GM21360 (cell line): Measurements from ENCODE around the gene ATF3.
"Not testable (repeated sequence)": the region's sequence is repeated elsewhere in the genome, so short reads cannot be mapped to it uniquely, and the experiment has no call there.

Experiments used
- ATAC-seq: cut with Tn5 transposase; IDR thresholded peaks from one replicate; pipeline ENCODE4 v1.9.1; 2021; ENCODE audit warnings: mild to moderate bottlenecking, moderate library complexity; ENCODE audit not compliant: unreplicated experiment

ATF3 gene

DNA sequence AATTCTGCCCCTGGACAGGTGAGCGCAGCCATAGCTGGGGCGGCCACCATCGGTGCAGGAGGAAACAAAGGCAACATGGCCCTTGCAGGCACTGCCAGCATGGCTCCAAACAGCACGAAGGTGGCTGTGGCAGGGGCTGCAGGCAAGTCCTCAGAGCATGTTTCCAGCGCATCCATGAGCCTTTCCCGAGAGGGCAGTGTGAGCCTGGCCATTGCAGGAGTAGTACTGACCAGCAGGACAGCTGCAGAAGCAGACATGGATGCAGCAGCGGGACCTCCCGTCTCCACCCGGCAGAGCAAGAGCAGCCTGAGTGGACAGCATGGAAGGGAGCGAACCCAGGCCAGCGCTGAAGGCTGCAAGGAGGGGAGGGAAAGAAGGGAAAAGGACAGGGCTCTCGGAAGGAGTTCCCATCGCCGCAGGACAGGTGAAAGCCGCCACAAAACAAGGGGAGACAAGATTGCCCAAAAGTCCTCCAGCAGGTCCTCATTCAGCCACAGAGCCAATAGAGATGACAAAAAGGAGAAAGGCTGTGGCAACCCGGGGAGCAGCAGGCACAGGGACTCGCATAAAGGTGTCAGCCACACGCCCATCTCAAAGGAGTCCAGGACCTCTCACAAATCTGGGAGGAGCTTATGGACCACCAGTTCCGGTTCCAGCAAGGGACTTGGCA is 17.4 kb downstream of the ATF3 start:
- no peak for ATAC-seq

- ATAC-seq: no peak
Measured at GRCh38 chr1:212628046-212628445, 19.5 kb downstream of the ATF3 start.

- ATAC-seq: no peak
Measured at GRCh38 chr1:212628813-212629415, 20.4 kb downstream of the ATF3 start.

DNA sequence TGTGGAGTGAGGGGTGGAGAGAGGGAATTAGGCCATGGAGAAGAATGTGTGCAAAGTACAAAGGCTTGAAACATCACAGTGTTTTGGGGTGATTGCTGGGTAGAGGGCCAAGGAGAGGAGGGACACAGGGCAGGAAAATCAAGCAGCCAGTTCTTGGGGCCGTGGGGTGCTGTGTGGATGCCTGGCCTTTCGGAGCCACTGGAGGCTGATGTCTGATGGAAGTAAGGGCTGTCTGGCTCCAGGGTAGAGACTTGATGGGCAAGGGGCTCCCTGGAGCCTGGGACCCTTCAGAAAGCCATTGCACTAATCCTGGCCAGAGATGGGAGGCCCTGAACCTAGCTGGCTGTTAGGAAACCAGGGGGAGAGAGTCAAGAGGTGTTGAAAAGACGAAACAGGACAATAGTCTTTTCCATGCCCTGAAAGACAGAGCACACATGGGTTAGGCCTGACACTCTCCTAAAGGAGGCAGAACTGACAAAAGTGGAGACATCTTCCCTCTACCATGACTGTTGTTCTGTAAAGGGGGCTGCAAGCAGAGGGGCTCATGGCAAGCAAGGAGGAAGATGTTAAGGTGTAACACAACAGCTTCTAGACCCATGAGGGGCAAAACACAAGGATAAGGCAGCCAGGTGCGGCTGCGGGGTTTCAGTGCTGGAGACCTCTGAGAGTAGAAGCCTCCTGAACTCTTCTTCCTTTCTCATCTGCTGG is 21.0 kb downstream of the ATF3 start:
- no peak for ATAC-seq

DNA sequence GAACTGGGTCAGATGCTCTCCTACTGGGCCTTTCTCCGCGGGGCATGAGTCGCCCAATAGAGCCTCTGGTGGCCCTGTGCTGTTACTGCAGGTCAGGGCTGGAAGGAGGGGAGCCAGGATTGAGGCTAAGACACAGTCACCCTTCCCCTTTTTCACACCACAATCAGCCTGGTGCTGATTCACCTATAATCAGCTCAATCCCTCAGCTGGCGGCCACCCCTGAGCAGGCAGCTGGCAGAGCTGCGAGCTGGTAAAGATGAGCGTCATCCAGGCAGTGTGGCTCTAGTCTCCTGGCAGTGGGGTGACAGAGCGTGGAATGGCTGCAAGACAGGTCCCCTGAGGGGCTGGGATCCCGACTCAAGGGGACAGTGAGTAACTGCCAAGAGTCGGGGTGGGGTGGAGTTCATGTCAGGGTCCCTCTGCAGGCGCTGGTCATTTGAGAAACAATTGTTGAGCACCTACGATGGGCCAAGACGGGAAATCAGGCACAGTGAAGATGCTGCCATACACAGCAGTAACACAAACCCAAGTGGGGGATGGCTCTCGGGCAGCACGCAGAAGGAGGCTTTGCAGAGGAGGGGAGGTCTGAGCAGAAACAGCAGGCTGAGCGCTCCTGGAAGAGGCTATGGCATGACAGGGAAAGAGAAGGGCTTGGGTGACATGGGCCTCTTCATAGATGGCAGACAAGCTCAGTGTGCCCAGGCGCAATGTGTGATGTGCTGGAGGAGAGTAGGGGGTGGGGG is 21.8 kb downstream of the ATF3 start:
- peak; percentile 93 for ATAC-seq

DNA sequence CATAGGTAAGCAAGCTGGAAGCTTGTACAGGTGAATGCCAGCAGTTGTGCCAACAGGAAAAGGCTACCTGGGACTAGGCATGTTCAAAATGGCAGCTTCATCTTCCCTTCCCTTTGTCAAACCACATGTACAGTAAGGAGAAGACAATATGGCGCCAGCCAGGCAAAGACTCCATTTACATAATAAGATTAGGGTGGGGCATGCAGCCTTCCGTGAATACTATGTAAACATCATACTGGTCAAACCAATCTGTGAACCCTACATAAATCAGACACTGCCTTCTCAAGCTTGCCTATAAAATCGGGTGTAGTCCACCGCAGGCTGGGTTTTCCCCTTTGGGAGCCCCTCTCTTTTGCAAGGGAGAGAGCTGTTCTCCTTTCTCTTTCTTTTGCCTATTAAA is 24.6 kb downstream of the ATF3 start:
- ATAC-seq: no peak

DNA sequence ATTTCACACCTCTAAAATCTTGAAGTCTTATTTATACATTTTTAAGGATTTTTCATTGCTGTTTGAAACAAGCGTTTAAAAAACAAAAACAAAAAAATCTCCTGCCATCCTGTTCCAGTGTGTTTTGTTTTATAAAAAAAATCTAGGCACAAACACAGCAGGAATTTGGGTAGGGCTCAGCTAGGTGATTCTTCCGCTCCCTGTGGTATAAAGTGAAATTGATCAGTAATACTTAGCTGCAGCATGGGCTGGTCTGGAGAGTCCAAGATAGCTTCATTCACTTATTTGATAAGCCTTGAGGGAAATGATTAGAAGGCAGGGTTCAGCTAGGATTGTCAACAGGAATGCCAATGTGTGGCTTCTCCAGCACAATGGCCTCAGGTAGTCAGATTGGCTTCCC is 25.7 kb downstream of the ATF3 start:
- no peak for ATAC-seq

GRCh38 chr1:212635141-212635631 is 26.6 kb downstream of the ATF3 start:
- no peak for ATAC-seq

DNA sequence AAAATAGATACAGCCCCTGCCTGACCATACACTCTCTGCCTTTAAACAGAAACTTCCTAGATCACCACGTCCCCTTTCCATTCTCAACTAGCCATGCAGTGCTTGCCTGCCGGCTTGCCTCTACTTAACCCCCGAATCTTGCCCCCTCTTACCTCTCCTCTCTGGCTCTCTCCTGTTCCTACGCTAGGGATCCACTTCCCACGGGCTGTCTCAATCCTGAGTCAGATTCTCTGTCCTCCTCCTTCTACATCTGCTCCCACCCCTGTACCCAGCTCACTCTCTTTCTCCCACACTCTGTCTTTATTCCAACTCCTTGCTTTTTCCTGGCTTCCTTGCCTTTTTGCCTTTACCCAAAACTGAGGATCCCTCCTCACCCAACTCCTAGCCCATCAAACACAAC is 29.3 kb downstream of the ATF3 start:
- ATAC-seq: no peak

DNA sequence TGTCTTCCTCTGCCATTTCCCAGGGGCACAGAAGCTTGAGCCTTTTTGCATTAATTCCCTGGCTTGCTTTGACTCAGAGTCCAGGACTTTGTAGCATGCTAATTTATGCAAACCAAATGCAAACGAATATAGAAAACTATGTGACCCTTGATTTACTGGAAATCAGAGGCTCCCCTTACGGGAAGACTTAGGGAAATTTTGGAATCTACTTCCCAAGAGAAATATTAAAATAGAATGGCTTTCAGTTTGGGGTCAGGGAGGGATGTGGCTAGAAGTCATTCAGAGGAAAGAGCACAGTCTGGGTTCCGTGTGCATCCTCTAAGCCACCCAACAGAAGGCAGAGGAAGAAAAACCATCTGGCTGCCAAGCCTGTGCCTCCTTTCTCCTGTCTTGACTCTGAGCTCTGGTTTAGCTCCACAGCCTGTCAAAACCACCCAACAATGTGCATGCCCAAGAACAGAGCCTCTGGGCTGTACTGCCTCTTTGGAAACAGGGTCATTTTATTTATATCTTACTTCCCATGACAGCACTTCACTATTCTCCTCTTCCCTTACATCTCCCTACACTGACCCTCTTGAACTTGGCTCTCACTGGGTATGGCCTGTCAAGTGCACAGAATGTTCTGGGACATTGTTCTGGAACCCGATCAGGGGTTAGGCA is 30.1 kb downstream of the ATF3 start:
- no peak for ATAC-seq

DNA sequence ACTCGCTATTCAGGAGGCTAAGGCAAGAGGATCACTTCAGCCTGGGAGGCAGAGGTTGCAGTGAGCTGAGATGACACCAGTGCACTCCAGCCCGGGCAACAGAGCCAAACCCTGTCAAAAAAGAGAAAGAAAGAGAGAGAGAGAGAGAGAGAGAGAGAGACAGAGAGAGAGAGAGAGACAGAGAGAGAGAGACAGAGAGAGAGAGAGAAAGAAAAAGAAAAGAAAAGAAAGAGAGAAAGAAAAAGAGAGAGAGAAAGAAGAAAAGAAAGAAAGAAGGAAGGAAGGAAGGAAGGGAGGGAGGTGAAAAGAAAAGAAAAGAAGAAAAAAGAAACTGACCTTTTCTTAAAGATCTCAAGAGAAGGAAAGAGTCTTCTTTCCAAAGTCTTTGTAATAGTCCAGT is 31.0 kb downstream of the ATF3 start:
- ATAC-seq: not testable (repeated sequence)

DNA sequence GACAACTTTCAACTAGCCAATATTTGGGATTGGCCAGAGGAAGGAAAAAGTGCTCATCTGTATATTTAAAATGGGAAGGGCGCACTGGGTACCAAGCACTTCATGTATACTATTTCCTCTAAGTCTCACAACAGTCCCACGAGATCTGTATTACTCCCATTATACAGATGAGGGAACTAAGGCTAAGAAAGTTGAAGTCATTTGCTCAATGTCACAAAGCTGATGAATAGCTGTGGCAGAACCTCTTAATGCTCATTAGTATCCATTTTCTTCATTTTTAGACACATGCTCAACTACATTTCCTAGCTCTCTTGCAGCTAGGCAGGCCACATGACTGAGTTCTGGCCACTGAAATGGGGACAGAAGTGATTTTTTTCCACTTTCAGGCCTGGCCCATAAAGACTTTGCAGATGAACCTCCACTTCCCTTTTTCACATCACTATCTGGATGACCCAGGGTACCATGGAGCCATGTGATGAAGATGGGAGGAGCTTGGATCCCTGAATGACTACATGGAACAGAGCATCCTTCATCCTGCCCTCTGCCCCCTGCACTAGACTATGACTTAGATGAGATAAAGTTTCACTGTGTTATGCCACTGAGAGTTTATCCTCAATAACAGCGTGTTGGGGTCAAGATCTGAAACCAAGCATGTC is 31.8 kb downstream of the ATF3 start:
- no peak for ATAC-seq

- ATAC-seq: no peak
Measured at GRCh38 chr1:212641956-212642355, 33.4 kb downstream of the ATF3 start.

DNA sequence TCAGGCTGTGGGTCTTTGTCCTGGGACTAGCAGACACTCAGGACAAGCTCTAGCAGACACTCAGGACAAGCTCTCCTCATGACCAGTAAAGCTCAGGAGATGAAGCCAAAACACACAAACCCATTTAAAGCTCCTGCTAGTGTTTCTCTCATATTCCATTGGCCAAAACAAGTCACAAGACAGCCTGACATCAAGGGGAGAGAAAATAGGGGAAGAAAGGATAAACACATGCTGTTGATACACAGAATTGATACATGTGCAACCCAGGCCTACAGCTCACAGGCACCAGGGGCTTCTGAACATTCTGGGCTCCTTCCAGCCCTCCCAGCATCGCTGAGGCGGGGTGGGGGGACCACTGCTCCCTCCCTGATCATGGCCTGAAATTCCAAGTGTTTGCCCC is 35.3 kb downstream of the ATF3 start:
- ATAC-seq: no peak

DNA sequence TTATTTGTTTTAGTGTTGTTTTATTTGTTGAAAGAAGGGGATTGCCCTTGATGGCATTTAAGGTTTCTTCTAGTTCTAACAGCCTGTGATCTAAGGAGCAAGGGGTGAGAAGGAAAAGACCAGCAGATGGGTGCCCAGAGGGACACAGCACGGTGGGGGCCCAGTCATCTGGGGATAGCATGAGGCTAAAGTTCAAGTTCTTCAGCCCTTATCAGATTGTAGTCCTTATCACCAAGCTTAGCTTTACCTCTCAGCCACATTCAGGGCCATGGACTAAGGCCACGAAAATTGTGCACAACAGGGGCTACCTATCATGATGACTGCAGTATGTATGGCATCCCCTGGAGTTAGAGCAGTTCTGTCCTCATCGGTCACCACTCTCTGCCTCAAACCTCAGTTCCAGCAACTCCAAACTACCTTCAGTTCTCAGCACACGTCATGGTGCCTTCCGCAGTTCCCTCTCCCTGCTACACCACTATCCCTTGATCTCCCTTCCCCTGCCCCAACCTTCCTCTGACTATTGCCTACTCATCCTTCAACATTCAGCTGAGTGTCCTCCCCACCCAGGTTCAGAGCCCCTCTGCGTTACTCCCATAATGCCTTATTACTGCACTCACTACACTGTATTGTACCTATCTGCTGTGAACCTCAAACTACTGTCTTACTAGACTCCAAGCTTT is 36.4 kb downstream of the ATF3 start:
- no peak for ATAC-seq

- ATAC-seq: no peak
Measured at GRCh38 chr1:212645546-212646543, 37.3 kb downstream of the ATF3 start.

GRCh38 chr1:212646588-212646987 is 38.0 kb downstream of the ATF3 start:
- no peak for ATAC-seq

- ATAC-seq: no peak
Measured at GRCh38 chr1:212647004-212647403, 38.4 kb downstream of the ATF3 start.

DNA sequence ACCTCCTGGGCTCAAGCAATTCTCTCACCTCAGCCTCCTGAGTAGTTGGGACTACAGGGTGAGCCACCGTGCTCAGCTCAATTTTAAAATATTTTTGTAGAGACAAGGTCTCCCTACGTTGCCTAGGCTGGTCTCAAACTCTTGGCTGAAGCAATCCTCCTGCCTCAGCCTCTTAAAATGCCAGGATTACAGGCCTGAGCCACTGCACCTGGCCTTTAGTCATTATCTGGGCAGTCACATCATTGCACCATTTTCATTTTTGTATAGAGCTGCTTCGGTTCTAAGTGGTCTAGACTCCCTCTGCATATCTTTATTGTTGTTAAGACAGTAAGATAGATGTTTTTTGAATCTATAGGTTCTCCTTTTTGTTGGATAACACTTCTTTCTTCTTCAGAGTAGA is 39.9 kb downstream of the ATF3 start:
- ATAC-seq: no peak
